PC-9 (cell line): ENCODE results near the gene KCNH2. TPM values are rescaled to one million over a fixed set of nuclear protein-coding genes. Genes with fewer than 3 reads are reported as not detected.

Experiments
- BruUV-seq: library from RNA; stranded (reverse); fragments of 400-500 nt; replicated peaks from 2 replicates; lab custom pipeline; 2021; lab: Mats Ljungman, UMichigan
- CTCF ChIA-PET: fragments of 300-600 bp; sonication (Branson Sonifier 250); formaldehyde crosslinking; loops from one replicate; lab custom pipeline; 2022; ENCODE audit warnings: antibody characterized with exemption; lab: Charles Lee
- POLR2A ChIA-PET: fragments of 300-600 bp; sonication (Branson Sonifier 250); formaldehyde crosslinking; loops from one replicate; lab custom pipeline; 2022; ENCODE audit warnings: antibody characterized with exemption; ENCODE audit not compliant: unreplicated experiment; lab: Charles Lee
- DNase-seq, 2 experiments: peaks; one replicate each; pipeline versions ENCODE4 v3.0.0 to v3.0.0-alpha.2; 2015 to 2022; ENCODE audit warnings: mixed read lengths in 1 of 2
- H2AFZ ChIP-seq: fragments of 200-600 bp; sonication (generic); 2 replicates; pipeline ENCODE4 v1.8.1; 2017; ENCODE audit warnings: antibody characterized with exemption
- H3F3A ChIP-seq: fragments of 200-600 bp; sonication (generic); 2 replicates; pipeline ENCODE4 v1.8.1; 2017; ENCODE audit warnings: antibody characterized with exemption, mild to moderate bottlenecking, low read depth; ENCODE audit not compliant: insufficient read depth
- H3K27ac ChIP-seq: fragments of 200-600 bp; sonication (generic); 2 replicates; pipeline ENCODE4 v1.6.1; 2016; ENCODE audit warnings: mixed run types
- H3K27me3 ChIP-seq: fragments of 200-600 bp; sonication (generic); 2 replicates; pipeline ENCODE4 v1.6.1; 2016; ENCODE audit warnings: low read depth, mixed run types; ENCODE audit not compliant: insufficient read depth
- H3K36me3 ChIP-seq: fragments of 200-600 bp; sonication (generic); 2 replicates; pipeline ENCODE4 v1.6.1; 2016; ENCODE audit warnings: low read depth, mixed run types
- H3K4me1 ChIP-seq: fragments of 200-600 bp; sonication (generic); replicated peaks from 2 replicates; pipeline ENCODE4 v1.6.1; 2016; ENCODE audit warnings: mixed run types; ENCODE audit not compliant: insufficient read depth
- H3K4me2 ChIP-seq: fragments of 200-600 bp; sonication (generic); 2 replicates; pipeline ENCODE4 v1.6.1; 2017; ENCODE audit warnings: mixed run types
- H3K4me3 ChIP-seq: fragments of 200-600 bp; sonication (generic); 2 replicates; pipeline ENCODE4 v1.6.1; 2016; ENCODE audit warnings: mixed run types
- H3K79me2 ChIP-seq: fragments of 200-600 bp; sonication (generic); 2 replicates; pipeline ENCODE4 v1.6.1; 2017; ENCODE audit warnings: low read depth, mixed run types
- H3K9me2 ChIP-seq: fragments of 200-600 bp; sonication (generic); 2 replicates; pipeline ENCODE4 v1.8.1; 2017; ENCODE audit warnings: mild to moderate bottlenecking; ENCODE audit not compliant: insufficient read depth
- H3K9me3 ChIP-seq: fragments of 200-600 bp; sonication (generic); 2 replicates; pipeline ENCODE4 v1.8.1; 2016; ENCODE audit warnings: low read depth; ENCODE audit not compliant: insufficient read depth
- H4K20me1 ChIP-seq: fragments of 200-600 bp; sonication (generic); 2 replicates; pipeline ENCODE4 v1.8.1; 2017; ENCODE audit not compliant: insufficient read depth
- CTCF ChIP-seq: fragments of 200-600 bp; sonication (generic); conservative IDR thresholded peaks from 2 replicates; pipeline ENCODE4 v1.6.1; 2017; ENCODE audit warnings: mixed run types, antibody characterized with exemption, mild to moderate bottlenecking, moderate library complexity
- EZH2 ChIP-seq: fragments of 200-600 bp; sonication (generic); IDR thresholded peaks from 2 replicates; pipeline ENCODE4 v1.8.0; 2017; ENCODE audit warnings: antibody characterized with exemption, low read depth
- intact Hi-C: fragments of 100-400 bp; cut with micrococcal nuclease; formaldehyde crosslinking; loops from one replicate; pipeline ENCODE4 v1.10.0; 2022; ENCODE audit not compliant: unreplicated experiment
- total RNA-seq: library from RNA; stranded (reverse); gene quantifications from 2 replicates; pipeline ENCODE4 v1.2.3, GENCODE V29; 2021

Gene KCNH2
- total RNA-seq, 1 experiment from 2014 or later, result 1.5 TPM

- H3K27me3 ChIP-seq, result peaks cover 82% of the 10 kb centered on the region
- no peaks in the 10 kb centered on the region for H3K36me3 ChIP-seq
- TF ChIP-seq EZH2 (no peak), CTCF (no peak)
- no peak overlapping the region for H3K4me2 ChIP-seq
- no peaks in the 10 kb centered on the region for H4K20me1 ChIP-seq
- no peak overlapping the region for H2AFZ ChIP-seq
- H3K9me3 ChIP-seq, result no peaks in the 10 kb centered on the region
- no peak overlapping the region for H3K27ac ChIP-seq
- H3F3A ChIP-seq, result no peaks in the 10 kb centered on the region
- ChIA-PET CTCF (interaction anchor here (0.6 to 1.5 kb wide), 4 partner anchors 37 to 228 kb away, joined by 3 to 7 read pairs (median 5); partner anchors contain the start of gene ABCB8), POLR2A (interaction anchor here (0.6 kb wide), 1 partner anchor 290 kb away, joined by 4 read pairs; no protein-coding TSS in a partner anchor)
- no peak overlapping the region for H3K4me3 ChIP-seq
- H3K79me2 ChIP-seq, result no peaks in the 10 kb centered on the region
- no peaks in the 10 kb centered on the region for H3K9me2 ChIP-seq
- BruUV-seq, result no TSS peak
- DNase-seq, result peak in 1 of 2 experiments; percentile 55
- intact Hi-C loops, result no loop called here
- no peaks in the 10 kb centered on the region for H3K4me1 ChIP-seq
Measured at GRCh38 chr7:150937848-150938561, 40.1 kb downstream of the KCNH2 start.

DNA sequence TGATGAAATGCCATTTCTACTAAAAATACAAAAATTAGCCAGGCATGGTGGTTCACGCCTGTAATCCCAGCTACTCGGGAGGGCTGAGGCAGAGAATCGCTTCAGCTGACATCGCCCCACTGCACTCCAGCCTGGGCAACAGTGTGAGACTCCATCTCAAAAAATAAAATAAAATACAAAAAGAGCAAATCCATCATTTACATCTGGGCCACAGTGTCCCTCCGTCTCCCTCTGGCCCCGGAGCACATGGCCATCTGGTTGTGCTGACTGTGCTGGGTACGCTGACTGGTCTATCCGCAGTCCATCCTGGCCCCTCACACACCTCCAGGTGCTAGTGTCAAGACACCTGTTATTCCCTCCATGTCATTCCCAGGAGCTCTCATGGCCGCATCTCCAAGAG is 42.1 kb downstream of the KCNH2 start:
- DNase-seq, result no peak
- Histone ChIP-seq H2AFZ (no peak overlapping the region), H3K9me2 (no peaks in the 10 kb centered on the region), H3K27me3 (peaks cover 84% of the 10 kb centered on the region), H3K9me3 (no peaks in the 10 kb centered on the region), H3K27ac (no peak overlapping the region), H3K4me2 (no peak overlapping the region), H3K4me3 (no peak overlapping the region), H3K36me3 (no peaks in the 10 kb centered on the region), H3F3A (no peaks in the 10 kb centered on the region), H4K20me1 (no peaks in the 10 kb centered on the region), H3K79me2 (no peaks in the 10 kb centered on the region), H3K4me1 (no peaks in the 10 kb centered on the region)
- POLR2A ChIA-PET, result no interaction called here
- CTCF ChIA-PET, result no interaction called here
- TF ChIP-seq CTCF, result no peak
- TF ChIP-seq EZH2, result no peak
- no TSS peak for BruUV-seq
- intact Hi-C loops, result no loop called here

DNA sequence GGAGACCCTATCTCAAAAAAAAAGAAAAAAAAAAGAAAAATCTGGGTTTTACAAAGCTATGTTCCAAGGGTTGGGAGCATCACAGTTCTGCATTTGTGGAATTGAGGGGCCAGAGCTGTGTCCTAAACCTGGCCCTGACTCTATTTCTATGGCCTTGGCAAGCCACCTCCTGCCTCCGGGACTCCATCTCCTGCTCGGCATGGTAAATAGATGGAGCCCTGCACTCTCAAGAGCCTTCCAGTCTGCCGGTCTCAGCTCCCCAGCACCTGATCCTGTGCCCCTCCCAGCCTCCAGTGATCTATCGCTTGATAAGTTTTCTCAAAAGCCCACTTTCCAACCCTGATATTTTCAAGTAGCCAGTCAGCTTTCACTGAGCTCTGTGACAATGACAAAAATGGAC is 43.0 kb downstream of the KCNH2 start:
- H3K27ac ChIP-seq, result no peak overlapping the region
- no peak overlapping the region for H3K4me3 ChIP-seq
- BruUV-seq, result no TSS peak
- H4K20me1 ChIP-seq, result no peaks in the 10 kb centered on the region
- H3F3A ChIP-seq, result no peaks in the 10 kb centered on the region
- TF ChIP-seq EZH2, result no peak
- no peak for TF ChIP-seq CTCF
- H3K9me2 ChIP-seq, result no peaks in the 10 kb centered on the region
- no peaks in the 10 kb centered on the region for H3K4me1 ChIP-seq
- no peak for DNase-seq
- H3K4me2 ChIP-seq, result no peak overlapping the region
- POLR2A ChIA-PET, result no interaction called here
- CTCF ChIA-PET, result interaction anchor here (0.6 to 0.7 kb wide), 2 partner anchors 9 to 342 kb away, joined by 3 to 6 read pairs; no protein-coding TSS in a partner anchor
- intact Hi-C loops, result no loop called here
- H2AFZ ChIP-seq, result no peak overlapping the region
- H3K79me2 ChIP-seq, result no peaks in the 10 kb centered on the region
- H3K9me3 ChIP-seq, result no peaks in the 10 kb centered on the region
- H3K36me3 ChIP-seq, result no peaks in the 10 kb centered on the region
- peaks cover 84% of the 10 kb centered on the region for H3K27me3 ChIP-seq
